GM23338 (cell line): ENCODE data around the gene LGALS8.

Source experiments
- CREB1 ChIP-seq: fragments of 250-450 bp; sonication (Bioruptor Pico); IDR thresholded peaks from 2 replicates; pipeline ENCODE4 v1.5.0; 2020; ENCODE audit warnings: low read depth, mild to moderate bottlenecking, moderate library complexity
- EZH2 ChIP-seq: fragments of 200-600 bp; sonication (generic); IDR thresholded peaks from one replicate; pipeline ENCODE4 v1.8.0; 2017; ENCODE audit warnings: antibody characterized with exemption, mild to moderate bottlenecking, low read depth; ENCODE audit not compliant: unreplicated experiment
- JUNB ChIP-seq: IDR thresholded peaks from one replicate; pipeline ENCODE4 v1.6.1; 2016; ENCODE audit warnings: antibody characterized with exemption; ENCODE audit not compliant: unreplicated experiment
- ZNF331 ChIP-seq: fragments of 250-450 bp; sonication (Bioruptor Pico); IDR thresholded peaks from 2 replicates; pipeline ENCODE4 v1.5.0; 2020; ENCODE audit warnings: low read depth, mild to moderate bottlenecking, moderate library complexity
- TF ChIP-seq, protein P1 (sequence below), 2 experiments: fragments of 200-600 bp in 1 of 2; sonication (generic) in 1 of 2; conservative IDR thresholded peaks; 2 replicates each; pipeline versions ENCODE4 v1.5.1 to v1.6.1; 2016 to 2017; ENCODE audit warnings: antibody characterized with exemption in 2 of 2, low read depth in 2 of 2, mild to moderate bottlenecking in 2 of 2, moderate library complexity in 1 of 2

DNA sequence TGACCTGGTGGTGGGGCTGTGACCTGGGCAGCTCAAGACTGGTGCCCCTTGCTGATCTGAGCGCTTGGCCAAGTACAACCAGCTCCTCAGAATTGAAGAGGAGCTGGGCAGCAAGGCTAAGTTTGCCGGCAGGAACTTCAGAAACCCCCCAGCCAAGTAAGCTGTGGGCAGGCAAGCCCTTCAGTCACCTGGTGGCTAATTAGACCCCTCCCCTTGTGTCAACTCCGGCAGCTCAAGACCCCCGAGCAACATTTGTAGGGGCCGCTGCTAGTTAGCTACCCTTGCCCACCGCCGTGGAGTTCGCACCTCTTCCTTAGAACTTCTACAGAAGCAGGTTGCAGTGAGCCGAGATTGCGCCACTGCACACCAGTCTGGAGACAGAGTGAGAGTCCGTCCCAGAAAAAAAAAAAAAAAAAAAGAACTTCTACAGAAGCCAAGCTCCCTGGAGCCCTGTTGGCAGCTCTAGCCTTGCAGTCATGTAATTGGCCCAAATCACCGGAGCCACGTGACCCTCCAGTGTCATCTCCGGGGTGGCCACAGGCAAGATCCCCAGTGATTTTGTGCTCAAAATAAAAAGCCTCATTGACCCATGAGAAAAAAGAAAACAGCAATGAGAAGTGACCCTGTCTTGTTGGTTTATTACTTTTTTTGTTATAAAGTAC lies 39.3 kb upstream of the LGALS8 start:
- TF ChIP-seq JUNB (no peak), EZH2 (no peak), CREB1 (CRISPR knock-in tag) (no peak), ZNF331 (no peak)
- TF ChIP-seq, protein P1, sequence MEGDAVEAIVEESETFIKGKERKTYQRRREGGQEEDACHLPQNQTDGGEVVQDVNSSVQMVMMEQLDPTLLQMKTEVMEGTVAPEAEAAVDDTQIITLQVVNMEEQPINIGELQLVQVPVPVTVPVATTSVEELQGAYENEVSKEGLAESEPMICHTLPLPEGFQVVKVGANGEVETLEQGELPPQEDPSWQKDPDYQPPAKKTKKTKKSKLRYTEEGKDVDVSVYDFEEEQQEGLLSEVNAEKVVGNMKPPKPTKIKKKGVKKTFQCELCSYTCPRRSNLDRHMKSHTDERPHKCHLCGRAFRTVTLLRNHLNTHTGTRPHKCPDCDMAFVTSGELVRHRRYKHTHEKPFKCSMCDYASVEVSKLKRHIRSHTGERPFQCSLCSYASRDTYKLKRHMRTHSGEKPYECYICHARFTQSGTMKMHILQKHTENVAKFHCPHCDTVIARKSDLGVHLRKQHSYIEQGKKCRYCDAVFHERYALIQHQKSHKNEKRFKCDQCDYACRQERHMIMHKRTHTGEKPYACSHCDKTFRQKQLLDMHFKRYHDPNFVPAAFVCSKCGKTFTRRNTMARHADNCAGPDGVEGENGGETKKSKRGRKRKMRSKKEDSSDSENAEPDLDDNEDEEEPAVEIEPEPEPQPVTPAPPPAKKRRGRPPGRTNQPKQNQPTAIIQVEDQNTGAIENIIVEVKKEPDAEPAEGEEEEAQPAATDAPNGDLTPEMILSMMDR (conservative IDR thresholded peaks at IDR 0.05; ENCODE audit: low read depth in 2 of 2), result no peak
